ENCODE measurements around the gene ROBO1. TPM values are rescaled to one million over a fixed set of nuclear protein-coding genes. Genes with fewer than 3 reads are reported as not detected.
"Not testable (repeated sequence)": the region's sequence is repeated elsewhere in the genome, so short reads cannot be mapped to it uniquely, and the experiment has no call there.

The ROBO1 gene
- total RNA-seq, 1 donor from 2014 or later, result 0.05 TPM

DNA sequence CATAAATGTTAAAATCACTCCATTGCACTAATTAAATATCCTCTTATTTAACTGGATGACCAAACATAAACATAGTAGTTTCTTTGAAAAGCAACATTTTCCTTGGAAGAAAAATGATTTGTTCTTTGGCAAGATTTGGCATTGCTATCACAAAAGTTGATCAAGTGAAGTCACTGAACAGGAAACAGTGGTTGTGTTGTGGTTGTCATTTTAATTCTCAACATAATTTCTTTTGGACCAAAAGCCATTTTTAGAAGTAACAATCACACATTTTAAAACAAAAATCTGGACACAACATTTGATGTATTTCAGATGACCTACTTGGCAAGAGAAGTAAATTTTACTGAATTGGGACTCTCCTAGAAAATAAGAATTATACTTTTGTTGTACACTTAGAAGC, 872.3 kb downstream of the ROBO1 start:
- no peak for DNase-seq
- Mint-ChIP-seq H3K4me1 (no peaks in the 10 kb centered on the region), H3K27me3 (no peaks in the 10 kb centered on the region), H3K36me3 (ENCODE audit: low read depth) (no peaks in the 10 kb centered on the region), H3K27ac (no peak overlapping the region), H3K9me3 (peaks cover 5% of the 10 kb centered on the region), H3K4me3 (no peak overlapping the region)
- intact Hi-C loops (cut with micrococcal nuclease), result no loop called here

DNA sequence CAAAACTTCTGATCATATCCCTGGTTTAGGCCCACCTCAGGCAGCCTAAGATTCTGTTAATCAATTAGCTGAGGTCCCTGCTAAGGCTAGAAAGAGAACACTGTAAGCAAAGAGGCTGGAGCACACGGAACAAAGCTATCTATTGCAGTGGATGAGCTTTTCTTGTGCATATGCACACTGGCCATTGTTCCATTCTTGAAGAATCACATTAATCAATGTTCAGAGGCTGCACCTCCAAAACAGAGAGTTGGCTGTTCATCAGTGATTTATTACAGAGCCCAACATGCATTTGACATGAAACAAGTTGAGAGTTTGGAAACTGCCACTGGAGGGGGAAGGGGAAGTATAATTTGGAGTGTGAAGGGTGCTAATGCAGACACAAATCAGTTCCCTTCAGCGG, 873.0 kb downstream of the ROBO1 start:
- Mint-ChIP-seq H3K9me3 (peaks cover 5% of the 10 kb centered on the region), H3K27me3 (no peaks in the 10 kb centered on the region), H3K4me3 (no peak overlapping the region), H3K4me1 (no peaks in the 10 kb centered on the region), H3K27ac (no peak overlapping the region), H3K36me3 (ENCODE audit: low read depth) (no peaks in the 10 kb centered on the region)
- no peak for DNase-seq
- intact Hi-C loops (cut with micrococcal nuclease), result no loop called here

DNA sequence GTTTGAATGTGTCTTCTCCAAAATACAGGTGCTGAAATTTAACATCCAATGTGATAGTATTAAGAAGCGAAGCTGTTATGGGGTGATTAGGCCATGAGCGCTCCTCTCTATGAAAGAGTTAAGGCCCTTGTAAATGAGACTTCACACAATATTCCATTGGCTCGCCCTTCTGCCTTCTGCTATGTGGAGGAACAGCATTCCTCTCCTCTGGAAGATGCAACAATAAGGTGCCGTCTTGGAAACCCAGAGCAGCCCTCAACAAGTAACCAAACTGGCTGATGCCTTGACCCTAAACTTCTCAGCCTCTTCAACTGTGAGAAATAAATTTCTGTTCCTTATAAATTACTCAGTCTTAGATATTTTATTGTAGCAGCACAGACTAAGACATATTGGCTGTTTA, 874.6 kb downstream of the ROBO1 start:
- Mint-ChIP-seq H3K4me3 (no peak overlapping the region), H3K27me3 (no peaks in the 10 kb centered on the region), H3K4me1 (no peaks in the 10 kb centered on the region), H3K9me3 (peaks cover 5% of the 10 kb centered on the region), H3K36me3 (ENCODE audit: low read depth) (no peaks in the 10 kb centered on the region), H3K27ac (no peak overlapping the region)
- intact Hi-C loops (cut with micrococcal nuclease), result no loop called here
- no peak for DNase-seq

DNA sequence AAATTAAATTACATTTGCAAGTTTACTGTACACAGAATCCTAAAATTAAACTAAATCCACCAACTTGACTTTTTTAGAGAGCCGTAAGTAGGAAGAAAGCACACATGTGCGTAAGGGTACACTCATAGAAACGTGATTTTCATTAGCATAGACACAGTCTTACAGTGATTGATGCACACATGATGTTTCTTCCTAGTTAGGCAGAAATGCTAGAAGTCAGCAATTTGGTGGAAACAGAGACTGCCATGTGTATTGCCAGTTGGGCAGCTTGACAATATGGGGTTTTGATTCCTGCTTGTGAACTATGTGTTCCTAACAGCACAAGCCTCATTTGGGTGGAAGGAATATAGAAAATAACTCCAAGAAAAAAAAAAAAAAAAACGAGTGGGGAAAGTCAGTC, 878.5 kb downstream of the ROBO1 start:
- DNase-seq, result no peak
- Mint-ChIP-seq H3K4me3 (no peak overlapping the region), H3K27me3 (no peaks in the 10 kb centered on the region), H3K27ac (no peak overlapping the region), H3K9me3 (peaks cover 5% of the 10 kb centered on the region), H3K4me1 (no peaks in the 10 kb centered on the region), H3K36me3 (ENCODE audit: low read depth) (no peaks in the 10 kb centered on the region)
- intact Hi-C loops (cut with micrococcal nuclease), result no loop called here

DNA sequence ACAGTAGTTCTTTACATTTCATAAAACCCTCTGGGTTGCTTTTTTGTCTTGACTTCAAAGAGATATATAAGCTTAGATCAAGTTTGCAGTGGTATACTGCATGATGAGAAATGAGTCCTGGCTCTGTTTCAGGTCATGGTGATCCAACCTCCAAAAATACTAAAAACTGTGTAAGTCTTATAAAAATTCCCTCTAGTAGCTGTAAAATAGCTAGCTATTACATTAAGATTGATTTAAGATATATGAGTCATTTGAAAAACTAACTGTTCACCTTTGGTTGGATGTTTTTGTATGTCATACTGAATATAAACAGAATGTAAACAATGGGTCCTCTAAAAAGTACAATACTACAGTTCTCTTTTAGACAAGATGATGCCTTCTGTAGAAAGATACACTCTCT, 879.2 kb downstream of the ROBO1 start:
- intact Hi-C loops (cut with micrococcal nuclease), result no loop called here
- H3K27ac Mint-ChIP-seq, result no peak overlapping the region
- no peak for DNase-seq

DNA sequence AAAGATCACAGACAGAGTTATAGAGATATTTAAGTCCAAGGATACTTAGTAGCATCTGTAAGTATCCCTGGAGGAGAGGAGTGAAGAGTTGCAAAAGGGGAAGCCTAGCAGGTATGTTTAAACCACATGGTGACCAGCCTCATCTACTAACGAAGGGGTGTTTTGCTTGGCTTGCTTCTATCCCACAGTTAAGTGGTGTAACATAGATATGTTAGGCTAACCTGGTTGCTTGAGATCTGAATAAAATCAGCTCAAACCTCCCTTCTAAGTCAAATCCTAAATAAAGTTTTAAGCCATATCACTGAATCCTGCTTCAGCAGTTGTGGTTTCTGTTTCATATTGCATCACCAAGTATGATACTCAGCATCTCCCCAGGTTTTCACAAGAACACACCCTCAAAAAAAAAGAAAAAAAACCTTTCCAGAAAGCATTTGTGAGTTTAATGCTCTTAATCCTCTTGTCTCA, 880.2 kb downstream of the ROBO1 start:
- DNase-seq, result no peak
- intact Hi-C loops (cut with micrococcal nuclease), result no loop called here
- H3K4me3 Mint-ChIP-seq, result no peak overlapping the region

More for the DNA sequence above, 879.2 kb downstream of the ROBO1 start:
- H3K4me1 Mint-ChIP-seq, result no peaks in the 10 kb centered on the region
- H3K4me3 Mint-ChIP-seq, result no peak overlapping the region
- peaks cover 5% of the 10 kb centered on the region for H3K9me3 Mint-ChIP-seq
- H3K36me3 Mint-ChIP-seq (ENCODE audit: low read depth), result no peaks in the 10 kb centered on the region
- H3K27me3 Mint-ChIP-seq, result no peaks in the 10 kb centered on the region

DNA sequence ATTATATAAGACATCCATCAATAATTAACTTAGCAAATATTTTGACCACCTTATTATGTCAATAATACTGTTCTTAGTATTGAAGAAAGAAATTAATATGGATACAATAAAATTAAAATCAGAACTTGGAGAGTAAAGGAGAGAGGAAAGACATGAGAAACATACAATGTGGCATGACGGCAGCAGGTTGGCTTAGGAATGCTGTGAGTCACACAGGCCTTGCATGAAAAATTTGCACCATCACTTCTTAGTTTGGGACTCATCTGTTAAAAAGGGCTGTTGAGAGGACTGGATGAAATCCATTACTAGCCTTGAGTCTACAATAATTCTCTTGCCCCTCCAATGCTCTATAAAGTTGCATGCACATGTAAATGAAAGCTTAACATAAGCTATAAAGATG, 880.8 kb downstream of the ROBO1 start:
- DNase-seq, result no peak
- no peak overlapping the region for H3K4me3 Mint-ChIP-seq
- intact Hi-C loops (cut with micrococcal nuclease), result no loop called here
- no peak overlapping the region for H3K27ac Mint-ChIP-seq
- no peaks in the 10 kb centered on the region for H3K36me3 Mint-ChIP-seq (ENCODE audit: low read depth)
- H3K27me3 Mint-ChIP-seq, result no peaks in the 10 kb centered on the region
- no peaks in the 10 kb centered on the region for H3K9me3 Mint-ChIP-seq
- H3K4me1 Mint-ChIP-seq, result no peaks in the 10 kb centered on the region

More for the DNA sequence above, 880.2 kb downstream of the ROBO1 start:
- Mint-ChIP-seq H3K36me3 (ENCODE audit: low read depth) (no peaks in the 10 kb centered on the region), H3K9me3 (no peaks in the 10 kb centered on the region), H3K27ac (no peak overlapping the region), H3K27me3 (no peaks in the 10 kb centered on the region), H3K4me1 (no peaks in the 10 kb centered on the region)

DNA sequence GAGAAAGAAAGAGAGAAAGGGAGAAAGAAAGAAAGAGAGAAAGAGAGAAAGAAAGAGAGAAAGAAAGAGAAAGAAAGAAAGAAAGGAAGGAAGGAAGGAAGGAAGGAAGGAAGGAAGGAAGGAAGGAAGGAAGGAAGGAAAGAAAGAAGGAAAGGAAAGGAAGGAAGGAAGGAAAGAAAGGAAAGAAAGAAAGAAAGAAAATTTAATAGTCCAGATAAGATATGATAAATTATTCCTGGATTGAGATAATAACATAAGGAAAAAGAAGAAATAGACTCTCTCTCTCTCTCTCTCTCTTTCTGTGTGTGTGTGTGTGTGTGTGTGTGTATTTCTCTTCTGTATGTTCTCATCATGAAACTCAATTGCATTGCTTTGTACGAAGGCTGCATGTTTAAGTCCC, 883.2 kb downstream of the ROBO1 start:
- H3K4me3 Mint-ChIP-seq; H3K36me3 Mint-ChIP-seq (ENCODE audit: low read depth); H3K4me1 Mint-ChIP-seq; intact Hi-C loops (cut with micrococcal nuclease); H3K27me3 Mint-ChIP-seq; H3K27ac Mint-ChIP-seq; DNase-seq; H3K9me3 Mint-ChIP-seq: not testable (repeated sequence)

DNA sequence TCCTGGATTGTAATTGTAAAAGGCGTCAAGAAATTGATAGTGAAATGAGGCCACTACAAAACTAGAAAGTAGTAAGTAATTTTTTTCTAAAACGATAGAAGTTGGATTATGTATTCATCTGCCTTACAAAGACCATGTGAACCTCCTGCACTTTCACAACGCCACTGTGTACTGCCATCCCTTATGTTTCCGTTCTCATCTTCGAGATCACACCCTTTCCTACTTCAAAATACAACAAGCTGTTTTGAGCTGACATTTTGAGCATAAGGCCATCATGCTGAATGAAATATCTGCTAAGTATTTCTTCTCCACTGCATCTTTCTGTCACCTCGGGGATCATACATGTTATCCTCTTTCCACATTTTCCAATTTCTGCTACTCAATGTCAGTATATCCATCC, 885.5 kb downstream of the ROBO1 start:
- no peaks in the 10 kb centered on the region for H3K36me3 Mint-ChIP-seq (ENCODE audit: low read depth)
- no peaks in the 10 kb centered on the region for H3K9me3 Mint-ChIP-seq
- intact Hi-C loops (cut with micrococcal nuclease), result no loop called here
- H3K4me1 Mint-ChIP-seq, result no peaks in the 10 kb centered on the region
- H3K27me3 Mint-ChIP-seq, result no peaks in the 10 kb centered on the region
- no peak overlapping the region for H3K4me3 Mint-ChIP-seq
- DNase-seq, result no peak
- H3K27ac Mint-ChIP-seq, result no peak overlapping the region

DNA sequence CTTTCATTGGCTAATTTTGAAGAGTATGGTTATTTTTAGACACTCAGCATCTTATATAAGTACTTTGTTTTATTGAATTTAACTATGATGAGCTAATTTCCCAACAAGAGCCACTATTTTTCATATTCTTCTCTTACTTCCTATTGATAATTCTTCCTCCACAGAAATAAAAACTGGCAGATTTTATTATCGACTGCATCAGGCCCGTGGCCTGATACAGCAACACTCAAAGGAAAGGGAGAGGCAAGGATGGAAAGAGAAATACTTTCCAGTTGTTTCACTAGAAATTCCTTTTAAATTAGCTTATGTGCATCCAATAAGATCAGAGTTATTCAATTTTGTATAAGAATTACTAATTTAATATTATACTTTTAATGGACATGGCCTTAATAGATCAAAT, 886.3 kb downstream of the ROBO1 start:
- intact Hi-C loops (cut with micrococcal nuclease), result no loop called here
- H3K27ac Mint-ChIP-seq, result no peak overlapping the region
- no peaks in the 10 kb centered on the region for H3K27me3 Mint-ChIP-seq
- DNase-seq, result no peak
- no peaks in the 10 kb centered on the region for H3K36me3 Mint-ChIP-seq (ENCODE audit: low read depth)
- no peaks in the 10 kb centered on the region for H3K4me1 Mint-ChIP-seq
- H3K9me3 Mint-ChIP-seq, result no peaks in the 10 kb centered on the region
- H3K4me3 Mint-ChIP-seq, result no peak overlapping the region

DNA sequence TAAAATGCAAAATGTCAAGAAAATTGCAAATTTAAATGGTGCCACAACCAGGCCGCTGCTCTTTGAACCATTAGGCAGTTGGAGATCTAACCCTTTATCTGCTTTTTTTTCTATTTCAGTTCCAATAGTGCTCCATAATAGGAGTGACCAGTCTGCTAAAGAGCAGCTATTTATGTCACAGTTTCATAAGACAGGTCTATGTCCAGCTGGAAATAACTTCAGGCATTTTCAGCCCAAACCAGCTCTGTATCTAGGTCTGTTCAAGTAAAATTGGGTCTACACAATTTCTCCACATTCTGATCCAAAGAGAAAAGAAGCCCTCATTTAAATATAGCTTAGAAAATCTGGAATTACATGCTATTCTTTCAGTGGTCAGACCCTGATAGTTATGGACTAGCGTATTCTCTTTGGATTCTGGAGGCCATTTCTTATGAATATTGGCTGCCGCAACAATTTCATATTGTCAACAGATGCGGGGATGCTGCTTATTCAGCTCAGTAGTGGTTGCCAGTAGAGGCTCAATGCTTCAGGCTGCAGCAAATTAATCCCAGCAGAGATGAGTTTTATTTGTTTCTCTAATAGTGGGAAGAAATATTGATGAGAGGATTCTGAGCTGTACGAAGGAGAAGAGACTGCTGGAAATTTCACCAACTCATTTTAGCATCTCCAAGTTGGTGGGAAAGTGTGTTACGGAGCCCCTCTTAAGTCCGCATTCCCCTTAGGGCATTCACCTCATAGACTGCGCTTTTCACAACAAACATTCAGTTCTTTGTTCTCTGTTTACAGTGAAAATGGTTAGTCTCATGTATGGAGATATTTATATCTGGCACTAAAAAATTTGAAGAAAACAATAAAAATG, 887.0 kb downstream of the ROBO1 start:
- Mint-ChIP-seq H3K9me3 (no peaks in the 10 kb centered on the region), H3K27ac (no peak overlapping the region), H3K36me3 (ENCODE audit: low read depth) (no peaks in the 10 kb centered on the region), H3K27me3 (no peaks in the 10 kb centered on the region), H3K4me1 (no peaks in the 10 kb centered on the region), H3K4me3 (no peak overlapping the region)
- no peak for DNase-seq
- intact Hi-C loops (cut with micrococcal nuclease), result no loop called here

DNA sequence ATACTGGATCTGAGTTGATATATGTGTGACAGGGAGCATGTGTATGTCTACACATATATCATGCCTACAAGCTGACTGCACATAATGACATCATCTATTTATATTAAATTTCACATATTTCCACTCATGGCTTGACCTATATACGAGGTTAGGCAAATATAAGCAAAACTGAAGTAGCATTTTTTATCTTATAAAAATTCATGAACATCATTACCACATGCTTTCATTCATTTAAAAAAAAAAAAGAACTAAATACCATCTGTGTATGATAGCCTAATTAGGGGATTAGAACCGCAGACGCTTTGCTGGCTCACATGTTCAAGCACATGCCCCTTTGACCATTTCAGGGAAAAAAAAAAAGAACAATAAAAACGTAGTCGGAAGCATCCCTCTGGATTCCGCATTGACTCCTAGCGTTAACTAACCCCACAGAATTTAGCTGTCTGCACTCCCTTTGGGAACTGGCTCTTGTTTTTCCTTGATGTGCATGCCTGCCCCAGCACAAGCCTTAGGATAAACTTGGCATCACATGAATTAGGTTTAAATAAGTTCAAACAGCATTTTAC, 888.4 kb downstream of the ROBO1 start:
- no peak for DNase-seq
- no peak overlapping the region for H3K4me3 Mint-ChIP-seq
- H3K27ac Mint-ChIP-seq, result no peak overlapping the region
- H3K36me3 Mint-ChIP-seq (ENCODE audit: low read depth), result no peaks in the 10 kb centered on the region
- H3K27me3 Mint-ChIP-seq, result no peaks in the 10 kb centered on the region
- H3K9me3 Mint-ChIP-seq, result no peaks in the 10 kb centered on the region
- no peaks in the 10 kb centered on the region for H3K4me1 Mint-ChIP-seq
- intact Hi-C loops (cut with micrococcal nuclease), result no loop called here

DNA sequence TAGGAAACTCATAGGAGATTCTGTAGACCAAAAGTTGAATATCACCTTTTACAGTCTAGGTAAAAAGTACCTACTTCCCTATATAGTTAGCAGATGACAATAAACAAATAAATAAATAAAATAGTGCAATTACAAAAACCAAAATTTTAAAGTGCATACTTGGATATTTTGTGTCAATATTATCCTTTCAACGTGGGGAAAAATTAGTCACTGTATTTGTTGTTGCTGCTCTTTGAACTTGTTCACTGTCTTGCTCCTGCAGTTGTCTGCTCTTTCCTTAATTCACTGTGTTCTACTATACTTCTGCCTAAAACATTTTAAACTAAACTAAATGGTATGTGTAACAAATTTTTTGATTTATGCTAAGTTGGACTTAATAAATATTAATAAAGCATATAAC, 889.0 kb downstream of the ROBO1 start:
- intact Hi-C loops (cut with micrococcal nuclease), result no loop called here
- Mint-ChIP-seq H3K4me3 (no peak overlapping the region), H3K27ac (no peak overlapping the region), H3K9me3 (no peaks in the 10 kb centered on the region), H3K36me3 (ENCODE audit: low read depth) (no peaks in the 10 kb centered on the region), H3K4me1 (no peaks in the 10 kb centered on the region), H3K27me3 (no peaks in the 10 kb centered on the region)
- no peak for DNase-seq

DNA sequence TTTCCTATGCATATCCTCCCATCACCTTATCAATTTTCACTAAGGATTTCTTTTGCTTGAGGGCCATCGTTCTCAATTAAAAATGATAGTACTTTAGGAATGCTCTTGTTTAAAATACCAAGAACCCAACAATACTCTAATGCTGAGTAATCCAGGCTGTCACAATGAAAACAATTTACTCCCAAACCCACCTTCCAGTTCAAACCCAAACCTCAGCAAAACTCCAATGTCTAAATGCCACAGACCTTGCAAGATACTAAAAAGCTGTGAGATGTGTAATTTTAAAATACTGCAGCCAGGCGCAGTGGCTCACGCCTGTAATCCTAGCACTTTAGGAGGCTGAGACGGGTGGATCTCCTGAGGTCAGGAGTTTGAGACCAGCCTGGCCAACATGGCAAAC, 889.8 kb downstream of the ROBO1 start:
- Mint-ChIP-seq H3K27me3 (no peaks in the 10 kb centered on the region), H3K4me1 (no peaks in the 10 kb centered on the region), H3K9me3 (no peaks in the 10 kb centered on the region)

DNA sequence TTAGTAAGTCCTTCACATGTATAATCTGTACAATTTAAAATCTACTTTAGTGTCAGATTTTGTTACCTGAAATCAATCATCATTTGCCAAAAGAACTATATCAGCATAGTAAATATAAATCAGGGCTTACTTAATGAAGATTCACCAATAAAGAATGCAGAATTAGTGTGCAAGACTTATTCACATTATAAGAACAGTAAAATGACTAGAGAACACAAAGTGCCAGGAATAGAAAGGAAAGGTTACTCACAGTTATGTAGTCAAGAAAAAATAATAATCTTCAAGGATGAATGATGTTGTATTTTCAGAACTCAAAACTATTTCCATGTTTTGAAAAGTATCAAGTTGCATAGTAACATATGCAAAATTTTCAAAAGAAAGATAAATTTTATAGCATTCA, 891.9 kb downstream of the ROBO1 start:
- no peaks in the 10 kb centered on the region for H3K36me3 Mint-ChIP-seq (ENCODE audit: low read depth)
- H3K27ac Mint-ChIP-seq, result no peak overlapping the region
- no peaks in the 10 kb centered on the region for H3K4me1 Mint-ChIP-seq
- no peak for DNase-seq
- no peaks in the 10 kb centered on the region for H3K27me3 Mint-ChIP-seq
- H3K9me3 Mint-ChIP-seq, result no peaks in the 10 kb centered on the region
- intact Hi-C loops (cut with micrococcal nuclease), result no loop called here
- no peak overlapping the region for H3K4me3 Mint-ChIP-seq

More for the DNA sequence above, 889.8 kb downstream of the ROBO1 start:
- H3K27ac Mint-ChIP-seq, result no peak overlapping the region
- no peak for DNase-seq
- H3K4me3 Mint-ChIP-seq, result no peak overlapping the region
- no peaks in the 10 kb centered on the region for H3K36me3 Mint-ChIP-seq (ENCODE audit: low read depth)
- intact Hi-C loops (cut with micrococcal nuclease), result no loop called here
